Measurements from ENCODE around the gene RTN4R.

Gene RTN4R

DNA sequence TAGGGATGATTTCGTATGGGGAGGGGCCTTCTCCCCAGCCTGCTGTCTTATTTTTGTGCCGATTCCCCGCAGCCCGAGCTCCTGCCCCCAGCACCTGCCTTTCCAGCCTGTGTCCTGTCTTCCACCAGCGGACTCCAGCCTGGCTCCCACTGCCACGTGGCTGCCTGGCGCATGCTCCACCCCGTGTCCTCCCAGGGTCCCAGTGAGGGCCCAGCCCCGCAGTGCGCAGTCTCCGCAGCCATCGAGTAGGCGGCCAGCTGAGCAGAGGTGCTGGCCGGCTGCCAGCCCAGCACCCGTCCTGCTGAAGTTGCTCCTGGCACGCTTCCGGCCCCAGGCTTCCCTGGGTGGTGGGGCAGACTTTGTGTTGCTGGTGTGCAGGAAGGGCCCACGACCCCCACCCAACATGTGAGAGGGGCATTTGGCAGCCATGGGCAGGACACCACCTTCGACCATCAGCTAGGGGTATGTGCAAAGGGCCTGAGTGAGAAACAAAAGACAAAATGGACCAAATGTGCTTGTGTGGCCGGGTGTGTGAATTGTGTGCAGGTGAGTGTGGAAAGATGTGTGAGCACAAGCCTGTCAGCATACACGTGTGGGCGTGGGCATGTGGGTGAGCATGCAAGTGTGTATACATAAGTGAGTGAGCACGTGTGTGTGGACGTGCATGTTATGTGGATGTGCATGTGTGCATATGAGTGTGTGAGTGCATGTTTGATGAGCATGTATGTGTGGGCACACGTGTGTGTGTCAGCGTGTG lies 55.9 kb downstream of the RTN4R start:
- DNase-seq: no peak

- DNase-seq: no peak
These were observed 56.6 kb downstream of the RTN4R start for GRCh38 chr22:20211409-20211996.

- no peak for DNase-seq
These were observed 57.6 kb downstream of the RTN4R start for GRCh38 chr22:20210473-20211059.

GRCh38 chr22:20209761-20210250 lies 58.3 kb downstream of the RTN4R start:
- no peak for DNase-seq

DNA sequence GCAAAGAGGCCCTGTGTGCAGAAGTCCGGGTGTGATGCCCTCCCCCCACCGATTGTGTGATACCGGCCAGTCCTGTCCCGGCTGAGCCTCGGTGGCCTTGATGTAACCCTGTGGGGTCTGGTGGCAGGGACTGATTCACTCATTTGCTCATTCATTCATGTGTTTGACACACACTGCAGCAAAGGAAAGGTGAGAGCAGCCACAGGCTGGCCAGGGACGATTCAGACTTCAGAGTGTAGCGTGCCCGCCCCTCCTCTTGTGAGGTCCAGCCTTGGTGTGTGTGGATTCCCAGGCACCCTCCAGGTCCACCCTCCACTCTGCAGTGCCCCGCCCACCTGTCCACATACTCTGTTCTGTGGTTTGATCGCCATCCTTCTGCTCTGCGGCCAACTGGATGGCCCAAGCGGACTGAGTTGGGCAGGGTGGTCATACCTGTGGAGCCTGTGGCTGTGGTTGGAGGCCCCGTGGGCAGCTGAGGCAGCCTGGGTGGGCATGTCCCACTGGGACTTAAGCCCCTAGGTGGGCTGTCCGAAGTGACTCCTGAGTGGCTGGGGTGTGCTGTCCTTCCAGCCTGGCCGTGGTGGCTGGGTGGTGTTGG lies 59.3 kb downstream of the RTN4R start:
- DNase-seq: no peak

- DNase-seq: no peak
These were observed 60.7 kb downstream of the RTN4R start for GRCh38 chr22:20207277-20208025.

DNA sequence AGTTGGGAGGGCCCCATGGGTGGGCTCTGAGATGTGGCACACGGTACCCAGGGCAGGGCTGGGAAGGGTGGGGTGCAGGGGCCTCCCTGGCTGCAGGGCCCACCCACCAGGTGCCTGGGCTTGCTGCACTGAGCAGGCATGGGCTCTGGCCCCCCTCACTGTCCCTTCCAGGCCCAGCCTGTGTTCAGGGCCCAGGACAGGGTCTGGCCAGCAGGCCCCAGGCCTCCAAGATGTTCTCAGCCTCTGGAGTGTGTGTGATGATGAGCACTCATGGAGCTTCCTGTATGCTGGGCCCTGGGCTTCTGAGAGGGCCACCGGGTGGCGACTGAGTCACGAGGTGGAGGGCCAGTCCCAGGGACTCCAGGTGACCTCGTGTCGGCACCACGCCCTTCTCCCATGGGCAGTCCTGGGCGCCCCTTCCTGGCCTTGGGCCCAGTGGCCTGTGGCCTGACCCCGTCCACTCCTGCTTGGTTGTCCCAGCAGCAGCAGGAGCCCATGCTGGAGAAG lies 61.4 kb downstream of the RTN4R start:
- no peak for DNase-seq

- peak; percentile 76 for DNase-seq
These were observed 62.0 kb downstream of the RTN4R start for GRCh38 chr22:20205964-20206708.

GRCh38 chr22:20205464-20205963 lies 62.6 kb downstream of the RTN4R start:
- DNase-seq: no peak

- no peak for DNase-seq
These were observed 63.3 kb downstream of the RTN4R start for GRCh38 chr22:20204806-20205205.

GRCh38 chr22:20204311-20204710 lies 63.8 kb downstream of the RTN4R start:
- DNase-seq: no peak

DNA sequence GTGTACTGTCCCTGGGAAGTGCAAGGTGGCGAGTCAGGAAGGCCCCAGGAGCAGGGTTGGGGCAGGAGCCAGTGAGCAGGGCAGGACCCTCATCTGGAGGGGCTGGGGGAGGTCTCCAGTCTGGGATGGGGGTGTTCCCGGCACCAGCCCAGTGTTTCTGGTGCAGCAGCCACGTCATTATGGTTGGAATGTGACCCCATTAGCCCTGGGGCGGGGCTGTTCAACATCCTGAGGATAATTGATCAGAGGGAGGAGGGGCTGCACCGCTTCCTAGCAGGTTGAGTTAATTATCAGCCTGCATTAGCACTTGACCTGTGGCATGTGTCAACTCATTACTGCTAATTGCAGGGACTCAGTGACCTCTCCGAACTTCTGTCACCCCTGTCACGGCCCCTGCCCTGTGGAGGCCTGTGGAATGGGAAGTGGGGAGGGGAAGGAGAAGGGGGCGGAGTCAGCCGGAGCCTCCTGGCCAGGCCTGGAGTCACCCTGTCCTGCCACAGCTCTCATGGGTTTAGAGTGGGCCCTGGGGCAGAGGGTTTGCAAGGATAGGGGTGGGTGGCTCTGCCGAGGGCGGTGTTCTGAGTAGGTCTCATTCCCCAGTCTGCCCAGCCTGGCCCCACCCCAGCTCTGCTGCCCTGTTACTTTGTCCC lies 64.4 kb downstream of the RTN4R start:
- no peak for DNase-seq

DNA sequence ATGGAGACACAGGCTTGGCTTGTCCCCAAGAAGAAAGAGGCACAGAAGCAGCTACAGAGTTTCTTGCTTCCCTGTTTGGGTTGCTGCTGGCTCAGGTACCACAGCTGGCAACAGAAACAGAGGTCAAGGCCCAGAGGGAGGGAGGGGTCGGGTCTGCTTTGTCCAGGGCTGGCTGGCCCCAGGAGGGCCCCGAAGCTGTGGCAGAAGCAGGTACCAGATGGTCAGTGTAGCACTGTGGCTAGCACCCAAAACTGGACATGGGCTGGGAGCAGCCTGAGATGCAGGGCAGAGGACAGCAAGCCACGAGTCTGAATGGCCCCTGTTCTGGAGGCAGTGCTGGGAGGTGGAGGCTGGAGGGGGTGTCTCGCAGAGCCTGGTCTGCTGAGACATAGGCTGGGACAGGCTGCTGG lies 65.0 kb downstream of the RTN4R start:
- DNase-seq: no peak

GRCh38 chr22:20201837-20202392 lies 66.2 kb downstream of the RTN4R start:
- DNase-seq: no peak

GRCh38 chr22:20199906-20200305 lies 68.2 kb downstream of the RTN4R start:
- no peak for DNase-seq

DNA sequence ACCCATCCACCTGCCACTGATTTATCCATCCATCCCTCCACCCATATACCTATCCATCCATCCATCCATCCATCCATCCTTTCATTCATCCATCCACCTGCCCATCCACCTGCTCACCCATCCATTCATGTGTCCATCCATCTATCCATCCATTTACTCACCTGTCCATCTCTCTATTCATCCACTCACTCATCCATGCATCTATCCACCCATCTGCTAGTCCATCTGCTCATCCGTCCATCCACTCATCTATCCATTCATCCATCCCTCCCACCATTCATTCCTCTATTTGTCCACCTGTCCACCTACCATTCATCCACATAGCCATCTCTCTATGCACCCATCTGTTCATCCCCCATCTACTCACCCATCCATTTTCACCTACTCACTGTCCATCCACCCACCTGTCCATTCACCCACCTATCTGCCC lies 68.7 kb downstream of the RTN4R start:
- no peak for DNase-seq

DNA sequence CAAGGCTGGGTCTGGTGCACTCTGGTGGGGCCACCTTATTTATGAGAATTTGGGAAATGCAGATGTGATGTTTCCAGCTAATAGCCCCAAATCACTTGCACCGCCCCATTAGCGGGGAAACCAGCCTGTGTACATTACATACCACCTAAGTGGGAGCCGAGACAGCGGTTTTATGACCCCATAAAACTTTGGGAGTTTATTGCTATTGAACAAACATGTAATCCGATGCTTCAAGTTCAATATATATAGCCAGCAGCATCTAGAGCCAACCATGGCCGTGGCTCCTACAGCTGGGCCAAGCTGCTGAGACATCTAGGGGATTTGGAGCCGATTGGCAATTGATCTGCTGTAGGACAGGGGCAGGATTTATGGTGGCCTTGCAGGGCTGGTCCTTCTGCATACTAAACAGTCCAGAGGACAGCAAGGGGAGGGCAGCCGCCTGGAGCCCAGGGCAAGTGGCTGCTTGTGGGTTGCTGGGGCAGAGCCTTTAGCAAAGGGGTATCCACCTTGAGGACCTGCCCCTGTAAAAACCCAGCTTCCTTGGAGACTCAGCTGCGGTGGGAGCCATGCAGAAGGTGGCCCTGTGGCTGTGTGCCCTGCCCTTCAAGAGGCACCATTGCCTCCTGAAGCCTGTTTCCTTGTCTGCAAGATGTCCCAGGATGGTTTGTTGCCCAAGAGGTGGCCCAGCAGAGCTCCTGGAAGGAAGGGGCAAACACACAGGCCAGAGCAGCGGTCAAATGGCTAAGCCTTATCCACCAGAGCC lies 69.4 kb downstream of the RTN4R start:
- DNase-seq: no peak

- no peak for DNase-seq
These were observed 70.6 kb downstream of the RTN4R start for GRCh38 chr22:20197407-20198030.

DNA sequence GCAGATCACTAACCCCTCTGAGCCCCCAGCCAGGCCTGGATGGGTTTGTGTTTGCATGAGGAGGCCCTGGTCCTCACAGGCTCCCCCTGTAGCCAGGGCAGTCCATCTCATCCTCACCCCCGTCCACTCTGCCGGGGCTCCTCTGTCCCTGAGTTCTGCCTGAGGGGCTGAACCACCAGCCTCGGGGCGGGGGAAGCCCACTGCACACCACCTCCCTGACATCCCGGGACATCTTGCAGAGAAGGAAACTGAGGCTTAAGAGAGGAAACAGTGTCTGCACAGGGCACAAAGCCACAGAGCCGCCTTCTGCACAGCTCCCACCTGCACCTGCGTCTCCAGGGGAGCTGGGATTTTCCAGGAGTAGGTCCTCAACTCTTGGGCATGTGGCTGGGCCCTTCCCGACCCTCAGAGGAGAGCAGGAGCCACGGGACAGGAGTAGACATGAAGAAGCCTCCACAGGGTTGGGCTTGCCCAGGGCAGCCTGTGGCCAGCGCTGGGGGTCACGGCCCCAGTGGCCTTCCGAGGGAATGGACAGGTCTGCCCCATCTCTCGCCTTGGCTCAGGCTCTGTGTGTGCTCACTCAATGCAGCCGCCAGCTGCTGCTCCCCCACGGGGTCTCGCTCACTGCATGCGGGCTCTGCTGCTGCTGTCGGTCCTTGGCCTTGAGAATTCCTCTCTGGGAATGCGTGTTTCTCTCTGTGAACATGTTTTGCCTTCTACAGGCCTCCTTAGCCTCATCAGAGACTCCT lies 71.8 kb downstream of the RTN4R start:
- DNase-seq: no peak
